Neural progenitor cell (in vitro differentiated cells): ENCODE measurements around the gene MSI2.

Experiments
- EZH2 ChIP-seq: fragments of 200-600 bp; sonication (generic); IDR thresholded peaks from 2 replicates; pipeline ENCODE4 v1.6.1; 2017; ENCODE audit warnings: antibody characterized with exemption, mild to moderate bottlenecking, moderate library complexity
- EZH2phosphoT487 ChIP-seq: fragments of 200-600 bp; sonication (generic); IDR thresholded peaks from 2 replicates; pipeline ENCODE4 v1.6.1; 2017; ENCODE audit warnings: antibody characterized with exemption
- TF ChIP-seq, protein P1 (sequence below): fragments of 200-600 bp; sonication (generic); IDR thresholded peaks from 2 replicates; pipeline ENCODE4 v1.5.1; 2017; ENCODE audit warnings: antibody characterized with exemption, mild to moderate bottlenecking

DNA sequence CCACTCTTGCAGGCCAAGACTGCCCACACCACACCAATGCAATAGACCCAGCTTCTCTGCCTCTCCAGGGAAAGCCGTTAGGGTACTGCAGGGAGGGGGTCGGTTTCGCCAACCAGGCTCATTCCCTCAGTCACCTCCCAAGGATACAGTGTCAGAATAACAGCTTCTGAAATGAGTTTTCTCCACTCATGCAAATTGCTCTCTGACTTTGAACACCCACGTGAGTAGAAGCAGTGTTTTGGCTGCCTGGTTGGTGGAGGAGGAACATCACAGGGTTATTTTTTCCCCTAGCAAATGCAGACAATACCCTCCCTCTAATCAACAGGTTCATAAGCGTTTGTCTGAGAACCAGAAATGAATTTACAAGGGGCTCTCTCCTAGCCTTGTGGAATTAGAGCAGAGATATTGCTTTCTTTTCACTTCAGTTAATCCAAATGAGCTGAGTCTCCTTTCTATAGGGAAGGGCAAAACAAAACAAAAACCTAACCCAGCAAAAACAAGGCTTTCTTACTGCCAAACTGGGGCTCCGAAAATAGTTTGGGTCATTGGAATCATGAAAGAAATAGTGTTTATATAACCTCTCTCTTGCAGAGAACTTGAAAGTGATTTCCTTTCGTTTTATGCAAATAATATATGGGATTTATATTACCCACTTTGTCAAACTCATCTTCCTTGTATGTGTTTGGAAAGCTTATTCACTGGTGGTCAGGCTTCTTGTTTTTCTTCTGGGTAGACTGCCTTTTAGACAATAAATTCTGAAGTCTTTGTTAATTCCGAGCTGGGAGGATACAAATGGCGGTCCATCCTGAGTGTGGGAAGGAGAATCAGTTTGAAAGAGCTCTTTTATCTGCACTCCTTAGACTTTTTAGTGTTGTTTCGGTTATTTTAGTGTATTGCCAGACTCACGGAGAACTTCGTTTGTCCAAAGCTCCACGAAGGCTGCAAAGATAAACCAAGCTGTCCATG, 229.9 kb downstream of the MSI2 start:
- TF ChIP-seq, protein P1, sequence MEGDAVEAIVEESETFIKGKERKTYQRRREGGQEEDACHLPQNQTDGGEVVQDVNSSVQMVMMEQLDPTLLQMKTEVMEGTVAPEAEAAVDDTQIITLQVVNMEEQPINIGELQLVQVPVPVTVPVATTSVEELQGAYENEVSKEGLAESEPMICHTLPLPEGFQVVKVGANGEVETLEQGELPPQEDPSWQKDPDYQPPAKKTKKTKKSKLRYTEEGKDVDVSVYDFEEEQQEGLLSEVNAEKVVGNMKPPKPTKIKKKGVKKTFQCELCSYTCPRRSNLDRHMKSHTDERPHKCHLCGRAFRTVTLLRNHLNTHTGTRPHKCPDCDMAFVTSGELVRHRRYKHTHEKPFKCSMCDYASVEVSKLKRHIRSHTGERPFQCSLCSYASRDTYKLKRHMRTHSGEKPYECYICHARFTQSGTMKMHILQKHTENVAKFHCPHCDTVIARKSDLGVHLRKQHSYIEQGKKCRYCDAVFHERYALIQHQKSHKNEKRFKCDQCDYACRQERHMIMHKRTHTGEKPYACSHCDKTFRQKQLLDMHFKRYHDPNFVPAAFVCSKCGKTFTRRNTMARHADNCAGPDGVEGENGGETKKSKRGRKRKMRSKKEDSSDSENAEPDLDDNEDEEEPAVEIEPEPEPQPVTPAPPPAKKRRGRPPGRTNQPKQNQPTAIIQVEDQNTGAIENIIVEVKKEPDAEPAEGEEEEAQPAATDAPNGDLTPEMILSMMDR = no peak
- TF ChIP-seq EZH2 (no peak), EZH2phosphoT487 (no peak)
